CD4-positive, alpha-beta memory T cell (primary cell): ENCODE results near the gene NOL7. TPM values are rescaled to one million over a fixed set of nuclear protein-coding genes. Genes with fewer than 3 reads are reported as not detected.

Experiments used
- CTCF ChIA-PET: fragments of 350-600 bp; sonication (Branson Sonifier 250); formaldehyde crosslinking; loops from one replicate; lab custom pipeline; 2021; ENCODE audit warnings: inconsistent platforms; ENCODE audit not compliant: partially characterized antibody; lab: Charles Lee
- POLR2A ChIA-PET: fragments of 350-600 bp; sonication (Branson Sonifier 250); formaldehyde crosslinking; loops from one replicate; lab custom pipeline; 2021; ENCODE audit not compliant: partially characterized antibody; lab: Charles Lee
- DNase-seq, 5 donors: peaks; one replicate each; pipeline versions ENCODE4 v3.0.0 to v3.0.0-alpha.2; 2020 to 2022; ENCODE audit warnings: mixed read lengths in 1 of 5
- H3K27ac ChIP-seq: one replicate; pipeline ENCODE4 v1.7.0; 2013; ENCODE audit warnings: low read depth, low read length
- H3K27me3 ChIP-seq: 2 replicates; pipeline ENCODE4 v1.7.0; 2013; ENCODE audit warnings: mild to moderate bottlenecking, low read length, moderate library complexity; ENCODE audit not compliant: insufficient read depth
- H3K36me3 ChIP-seq: 2 replicates; pipeline ENCODE4 v1.7.0; 2013; ENCODE audit warnings: mild to moderate bottlenecking, low read length, moderate library complexity; ENCODE audit not compliant: insufficient read depth
- H3K4me1 ChIP-seq: 2 replicates; pipeline ENCODE4 v1.7.0; 2013; ENCODE audit warnings: mild to moderate bottlenecking, low read length, moderate library complexity; ENCODE audit not compliant: insufficient read depth
- H3K4me3 ChIP-seq, 2 donors: one replicate each; pipeline ENCODE4 v1.7.0; 2013; ENCODE audit warnings: low read length in 2 of 2, mild to moderate bottlenecking in 1 of 2
- H3K9me3 ChIP-seq, 2 donors: one replicate each; pipeline ENCODE4 v1.7.0; 2013; ENCODE audit warnings: low read length in 2 of 2, control low read depth in 1 of 2; ENCODE audit not compliant: control insufficient read depth in 1 of 2
- H3K27ac Mint-ChIP-seq, 7 donors: one replicate each; pipeline ENCODE4 v1.8.0; 2020 to 2021; ENCODE audit warnings: mixed read lengths in 7 of 7, mild to moderate bottlenecking in 6 of 7, inconsistent platforms in 3 of 7, moderate library complexity in 3 of 7
- H3K27me3 Mint-ChIP-seq, 2 donors: one replicate each; pipeline ENCODE4 v1.8.0; 2020 to 2021; ENCODE audit warnings: mixed read lengths in 2 of 2
- H3K36me3 Mint-ChIP-seq, 2 donors: one replicate each; pipeline ENCODE4 v1.8.0; 2020 to 2021; ENCODE audit warnings: mixed read lengths in 2 of 2, inconsistent platforms in 1 of 2, mild to moderate bottlenecking in 1 of 2
- H3K4me1 Mint-ChIP-seq, 4 donors: one replicate each; pipeline ENCODE4 v1.8.0; 2020 to 2021; ENCODE audit warnings: mixed read lengths in 4 of 4, mild to moderate bottlenecking in 1 of 4
- H3K4me3 Mint-ChIP-seq, 8 donors: one replicate each; pipeline ENCODE4 v1.8.0; 2020 to 2021; ENCODE audit warnings: mixed read lengths in 8 of 8, mild to moderate bottlenecking in 7 of 8, moderate library complexity in 6 of 8, inconsistent platforms in 3 of 8
- H3K9me3 Mint-ChIP-seq, 8 donors: one replicate each; pipeline ENCODE4 v1.8.0; 2020 to 2021; ENCODE audit warnings: mixed read lengths in 8 of 8, mild to moderate bottlenecking in 5 of 8, inconsistent platforms in 3 of 8, moderate library complexity in 1 of 8
- intact Hi-C: fragments of 100-400 bp; cut with micrococcal nuclease; formaldehyde crosslinking; loops from one replicate; pipeline ENCODE4 v1.15.1; 2023
- polyA plus RNA-seq, 2 donors: library from polyadenylated mRNA; unstranded; fragments of 300-500 nt; fragmentation: Illumina TruSeq; gene quantifications; one replicate each; pipeline ENCODE4 v1.2.3, GENCODE V29; 2021
- total RNA-seq, 2 experiments: library from RNA; stranded (reverse); gene quantifications; one replicate each; pipeline ENCODE4 v1.2.3, GENCODE V29; 2021

The NOL7 gene
- total and polyA plus RNA-seq, 4 experiments from 2014 or later = 62.1 to 137 (median 93.8) TPM

DNA sequence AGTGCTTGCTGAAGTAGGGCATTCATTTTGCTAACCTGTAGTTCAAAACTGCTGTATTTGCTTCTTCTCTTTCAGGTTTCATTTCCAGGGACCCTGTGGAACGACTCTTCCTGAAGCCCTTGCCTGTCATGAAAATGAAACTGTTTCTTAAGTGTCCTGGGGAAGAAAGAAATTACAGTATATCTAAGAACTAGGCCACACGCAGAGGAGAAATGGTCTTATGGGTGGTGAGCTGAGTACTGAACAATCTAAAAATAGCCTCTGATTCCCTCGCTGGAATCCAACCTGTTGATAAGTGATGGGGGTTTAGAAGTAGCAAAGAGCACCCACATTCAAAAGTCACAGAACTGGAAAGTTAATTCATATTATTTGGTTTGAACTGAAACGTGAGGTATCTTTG lies 3.4 kb upstream of the NOL7 start:
- Mint-ChIP-seq H3K4me1 (peaks cover 16 to 38% (median 27%) of the 10 kb centered on the region in 4 donors), H3K9me3 (no peaks in the 10 kb centered on the region), H3K4me3 (peak overlapping the region in 4 of 8 donors; percentile 3 to 40 (median 8)), H3K36me3 (peaks cover 8 to 20% of the 10 kb centered on the region in 2 donors), H3K27me3 (no peaks in the 10 kb centered on the region), H3K27ac (peak overlapping the region; percentile 13 to 84 (median 65))
- H3K36me3 ChIP-seq = peaks cover 2% of the 10 kb centered on the region
- H3K4me3 ChIP-seq = no peak overlapping the region
- no peaks in the 10 kb centered on the region for H3K9me3 ChIP-seq
- intact Hi-C loops = loop anchor here (10.0 kb wide), 1 partner anchor 157 kb away; no protein-coding TSS in a partner anchor
- no peak for DNase-seq
- H3K4me1 ChIP-seq = peaks cover 25% of the 10 kb centered on the region
- CTCF ChIA-PET = interaction anchor here (6.0 kb wide), 1 partner anchor 37 kb away, joined by 74 read pairs; the partner anchor contains the start of gene SIRT5
- H3K27ac ChIP-seq = no peak overlapping the region
- H3K27me3 ChIP-seq = no peaks in the 10 kb centered on the region
- POLR2A ChIA-PET = no interaction called here

- H3K4me1 Mint-ChIP-seq = peaks cover 23 to 48% (median 38%) of the 10 kb centered on the region in 4 donors
- ChIA-PET CTCF (interaction anchor here (6.0 kb wide), 1 partner anchor 39 kb away, joined by 74 read pairs; the partner anchor contains the start of gene SIRT5), POLR2A (interaction anchor here (4.4 kb wide), 1 partner anchor 38 kb away, joined by 90 read pairs; the partner anchor contains the start of gene SIRT5)
- no peak overlapping the region for H3K4me3 ChIP-seq
- peaks cover 11 to 31% of the 10 kb centered on the region in 2 donors for H3K36me3 Mint-ChIP-seq
- peaks cover 36% of the 10 kb centered on the region for H3K4me1 ChIP-seq
- intact Hi-C loops = loop anchor here (10.0 kb wide), 1 partner anchor 158 kb away; no protein-coding TSS in a partner anchor
- H3K27ac Mint-ChIP-seq = peak overlapping the region in 3 of 7 donors; percentile 2 to 97 (median 63)
- peaks cover 10% of the 10 kb centered on the region for H3K36me3 ChIP-seq
- no peaks in the 10 kb centered on the region for H3K9me3 ChIP-seq
- H3K4me3 Mint-ChIP-seq = peak overlapping the region in 3 of 8 donors; percentile 25 to 67 (median 57)
- no peaks in the 10 kb centered on the region for H3K27me3 ChIP-seq
- no peaks in the 10 kb centered on the region for H3K27me3 Mint-ChIP-seq
- H3K9me3 Mint-ChIP-seq = no peaks in the 10 kb centered on the region
- DNase-seq = no peak
- H3K27ac ChIP-seq = no peak overlapping the region
Measured at GRCh38 chr6:13613029-13613594, 2.0 kb upstream of the NOL7 start.

DNA sequence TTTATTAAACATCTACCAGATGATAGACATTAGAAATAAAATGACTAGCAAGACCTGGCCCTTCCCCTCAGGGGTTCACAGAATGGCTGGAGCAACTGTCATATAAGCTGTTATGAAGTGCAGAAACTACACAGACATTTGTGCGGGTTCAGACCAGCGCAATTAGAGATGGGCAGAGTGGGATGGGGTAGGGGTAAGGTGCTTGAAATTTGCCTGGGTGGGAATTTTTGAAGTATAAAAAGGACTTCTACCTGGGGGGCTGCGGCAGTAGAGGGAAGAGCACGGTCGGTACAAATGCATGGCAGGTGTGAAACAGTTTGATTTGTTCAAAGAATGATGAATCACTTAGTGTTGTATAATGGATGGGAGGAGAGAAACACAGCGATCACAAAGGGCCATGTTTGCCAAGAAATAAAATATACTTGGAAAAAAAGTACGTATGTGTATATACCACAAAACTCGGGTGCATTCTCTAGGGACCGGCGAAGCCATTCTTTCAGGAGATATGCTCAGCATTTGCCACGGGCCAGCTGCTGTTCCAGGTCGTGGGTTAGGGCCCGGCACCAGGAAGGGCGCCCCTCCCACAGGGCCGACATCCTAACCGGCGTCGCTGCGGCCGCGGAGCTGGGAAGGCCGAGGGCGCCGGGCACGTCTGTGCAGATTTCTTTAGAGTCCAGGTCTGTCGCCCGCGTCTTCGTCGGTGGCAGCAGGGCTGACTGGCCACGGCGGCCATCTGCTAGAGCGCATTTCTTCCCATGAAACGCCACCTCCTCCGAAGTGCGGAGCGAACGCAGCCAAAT lies 809 bp upstream of the NOL7 start:
- POLR2A ChIA-PET = interaction anchor here (0.6 to 4.4 kb wide), 34 partner anchors 9 to 460 kb away, joined by 3 to 128 read pairs (median 5); partner anchors contain the start of genes MCUR1, RANBP9, SIRT5 and TBC1D7
- CTCF ChIA-PET = interaction anchor here (0.9 to 6.0 kb wide), 22 partner anchors 10 to 286 kb away, joined by 3 to 74 read pairs (median 7); partner anchors contain the start of genes MCUR1, RANBP9, SIRT5 and TBC1D7
- peaks cover 25 to 54% (median 38%) of the 10 kb centered on the region in 4 donors for H3K4me1 Mint-ChIP-seq

GRCh38 chr6:13615792-13616120 lies 621 bp downstream of the NOL7 start:
- Mint-ChIP-seq H3K36me3 (peaks cover 15 to 50% of the 10 kb centered on the region in 2 donors), H3K27ac (peak overlapping the region; percentile 90 to 98 (median 97)), H3K4me3 (peak overlapping the region; percentile 94 to 98 (median 97)), H3K27me3 (no peaks in the 10 kb centered on the region), H3K9me3 (no peaks in the 10 kb centered on the region), H3K4me1 (peaks cover 25 to 54% (median 38%) of the 10 kb centered on the region in 4 donors)
- peak overlapping the region; percentile 82 for H3K27ac ChIP-seq
- intact Hi-C loops = loop anchor here (1.0 to 10.0 kb wide), 7 partner anchors 41 to 287 kb away; partner anchors contain the start of genes MCUR1, SIRT5 and TBC1D7
- H3K9me3 ChIP-seq = no peaks in the 10 kb centered on the region
- peak in 1 of 5 donors; percentile 50 for DNase-seq
- ChIA-PET CTCF (interaction anchor here (0.7 to 6.0 kb wide), 35 partner anchors 9 to 288 kb away, joined by 3 to 74 read pairs (median 5); partner anchors contain the start of genes MCUR1, RANBP9, SIRT5 and TBC1D7), POLR2A (interaction anchor here (0.6 to 4.4 kb wide), 39 partner anchors 9 to 459 kb away, joined by 3 to 128 read pairs (median 5); partner anchors contain the start of genes MCUR1, RANBP9, SIRT5 and TBC1D7)
- peaks cover 32% of the 10 kb centered on the region for H3K36me3 ChIP-seq
- peaks cover 36% of the 10 kb centered on the region for H3K4me1 ChIP-seq
- peak overlapping the region; percentile 71 to 75 for H3K4me3 ChIP-seq
- H3K27me3 ChIP-seq = no peaks in the 10 kb centered on the region

More for the DNA sequence above, 809 bp upstream of the NOL7 start:
- Mint-ChIP-seq H3K27ac (peak overlapping the region; percentile 90 to 98 (median 97)), H3K27me3 (no peaks in the 10 kb centered on the region), H3K4me3 (peak overlapping the region; percentile 94 to 98 (median 97)), H3K9me3 (no peaks in the 10 kb centered on the region), H3K36me3 (peaks cover 11 to 40% of the 10 kb centered on the region in 2 donors)
- peaks cover 19% of the 10 kb centered on the region for H3K36me3 ChIP-seq
- peak overlapping the region; percentile 58 to 75 for H3K4me3 ChIP-seq
- H3K9me3 ChIP-seq = no peaks in the 10 kb centered on the region
- H3K27ac ChIP-seq = peak overlapping the region; percentile 82
- intact Hi-C loops = loop anchor here (2.0 to 10.0 kb wide), 5 partner anchors 66 to 286 kb away; partner anchors contain the start of genes MCUR1 and TBC1D7
- no peak for DNase-seq
- no peaks in the 10 kb centered on the region for H3K27me3 ChIP-seq
- peaks cover 36% of the 10 kb centered on the region for H3K4me1 ChIP-seq

DNA sequence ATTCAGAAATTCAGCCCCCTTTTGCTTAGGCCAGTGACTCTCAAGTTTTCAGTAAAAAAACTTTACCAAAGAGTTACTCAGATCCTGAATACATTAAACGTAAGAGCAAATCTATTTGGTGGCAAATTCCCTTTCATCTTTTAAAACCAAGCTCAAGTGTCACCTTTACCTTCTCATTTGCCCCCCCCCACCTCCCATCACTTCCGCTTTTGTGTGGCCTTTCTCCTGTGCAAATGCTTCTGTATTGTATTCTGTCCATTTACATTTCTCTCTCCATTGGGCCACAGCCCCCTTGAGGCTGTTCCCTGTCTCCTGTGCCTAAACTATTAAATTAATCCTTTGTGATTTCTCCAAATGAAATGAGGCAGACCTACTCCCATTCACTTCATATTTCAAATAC lies 1.9 kb downstream of the NOL7 start:
- H3K4me1 Mint-ChIP-seq = peaks cover 21 to 48% (median 32%) of the 10 kb centered on the region in 4 donors

GRCh38 chr6:13624871-13625288 lies 9.7 kb downstream of the NOL7 start:
- H3K4me3 ChIP-seq = no peak overlapping the region
- Mint-ChIP-seq H3K27me3 (no peaks in the 10 kb centered on the region), H3K36me3 (peaks cover 39 to 79% of the 10 kb centered on the region in 2 donors), H3K9me3 (no peaks in the 10 kb centered on the region), H3K27ac (peak overlapping the region; percentile 54 to 93 (median 67)), H3K4me1 (peaks cover 4 to 17% (median 9%) of the 10 kb centered on the region in 4 donors), H3K4me3 (no peak overlapping the region)
- ChIA-PET CTCF (interaction anchor here (0.9 to 2.0 kb wide), 13 partner anchors 9 to 143 kb away, joined by 3 to 26 read pairs (median 4); partner anchors contain the start of genes NOL7, RANBP9 and SIRT5), POLR2A (interaction anchor here (0.7 to 1.7 kb wide), 7 partner anchors 8 to 139 kb away, joined by 3 to 12 read pairs (median 4); partner anchors contain the start of genes NOL7 and RANBP9)
- DNase-seq = peak in 4 of 5 donors; percentile 30 to 45 (median 39)
- H3K4me1 ChIP-seq = no peaks in the 10 kb centered on the region
- H3K36me3 ChIP-seq = peaks cover 55% of the 10 kb centered on the region
- intact Hi-C loops = no loop called here
- H3K27ac ChIP-seq = no peak overlapping the region
- H3K9me3 ChIP-seq = no peaks in the 10 kb centered on the region
- no peaks in the 10 kb centered on the region for H3K27me3 ChIP-seq

More for the DNA sequence above, 1.9 kb downstream of the NOL7 start:
- Histone ChIP-seq H3K27me3 (no peaks in the 10 kb centered on the region), H3K4me1 (peaks cover 30% of the 10 kb centered on the region), H3K36me3 (peaks cover 45% of the 10 kb centered on the region), H3K4me3 (no peak overlapping the region), H3K27ac (peak overlapping the region; percentile 82), H3K9me3 (no peaks in the 10 kb centered on the region)
- Mint-ChIP-seq H3K36me3 (peaks cover 19 to 57% of the 10 kb centered on the region in 2 donors), H3K27ac (peak overlapping the region; percentile 78 to 97 (median 87)), H3K4me3 (peak overlapping the region; percentile 54 to 98 (median 96)), H3K27me3 (no peaks in the 10 kb centered on the region), H3K9me3 (no peaks in the 10 kb centered on the region)
- ChIA-PET POLR2A (interaction anchor here (1.0 to 4.4 kb wide), 9 partner anchors 8 to 146 kb away, joined by 3 to 128 read pairs (median 12); partner anchors contain the start of genes RANBP9 and SIRT5), CTCF (interaction anchor here (1.0 to 6.0 kb wide), 7 partner anchors 7 to 179 kb away, joined by 3 to 74 read pairs (median 17); partner anchors contain the start of genes RANBP9 and SIRT5)
- no peak for DNase-seq
- intact Hi-C loops = loop anchor here (10.0 kb wide), 1 partner anchor 162 kb away; no protein-coding TSS in a partner anchor
